ENCODE data around the gene RNF180.

DNA sequence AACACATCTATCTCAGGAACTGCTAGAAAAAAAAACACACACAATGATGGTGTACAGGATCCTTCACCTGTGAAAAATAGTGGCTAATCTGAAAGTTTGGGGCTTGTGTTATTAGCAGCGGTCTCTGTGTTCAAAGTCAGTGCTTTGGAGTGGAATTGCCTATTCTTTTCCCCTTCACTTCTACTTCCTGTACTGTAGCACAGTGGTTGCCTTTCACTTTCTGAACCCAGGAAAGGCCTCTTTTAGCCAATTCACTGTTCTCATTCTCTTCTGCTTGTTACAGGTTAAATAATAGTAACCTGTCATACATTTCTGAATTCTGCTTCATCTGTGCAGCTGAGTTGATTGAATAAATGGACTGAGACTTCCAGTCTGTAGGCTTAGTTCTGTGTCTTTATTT is 178.9 kb downstream of the RNF180 start:
- TF ChIP-seq, protein P1, sequence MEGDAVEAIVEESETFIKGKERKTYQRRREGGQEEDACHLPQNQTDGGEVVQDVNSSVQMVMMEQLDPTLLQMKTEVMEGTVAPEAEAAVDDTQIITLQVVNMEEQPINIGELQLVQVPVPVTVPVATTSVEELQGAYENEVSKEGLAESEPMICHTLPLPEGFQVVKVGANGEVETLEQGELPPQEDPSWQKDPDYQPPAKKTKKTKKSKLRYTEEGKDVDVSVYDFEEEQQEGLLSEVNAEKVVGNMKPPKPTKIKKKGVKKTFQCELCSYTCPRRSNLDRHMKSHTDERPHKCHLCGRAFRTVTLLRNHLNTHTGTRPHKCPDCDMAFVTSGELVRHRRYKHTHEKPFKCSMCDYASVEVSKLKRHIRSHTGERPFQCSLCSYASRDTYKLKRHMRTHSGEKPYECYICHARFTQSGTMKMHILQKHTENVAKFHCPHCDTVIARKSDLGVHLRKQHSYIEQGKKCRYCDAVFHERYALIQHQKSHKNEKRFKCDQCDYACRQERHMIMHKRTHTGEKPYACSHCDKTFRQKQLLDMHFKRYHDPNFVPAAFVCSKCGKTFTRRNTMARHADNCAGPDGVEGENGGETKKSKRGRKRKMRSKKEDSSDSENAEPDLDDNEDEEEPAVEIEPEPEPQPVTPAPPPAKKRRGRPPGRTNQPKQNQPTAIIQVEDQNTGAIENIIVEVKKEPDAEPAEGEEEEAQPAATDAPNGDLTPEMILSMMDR (IDR thresholded peaks at IDR 0.05), result no peak
- TF ChIP-seq POLR2A (IDR thresholded peaks at IDR 0.05), result no peak
- no peak for TF ChIP-seq EP300 (IDR thresholded peaks at IDR 0.05)
